ENCODE measurements around the gene ADGRL3. TPM values are rescaled to one million over a fixed set of nuclear protein-coding genes. Genes with fewer than 3 reads are reported as not detected.
"Not testable (repeated sequence)": the region's sequence is repeated elsewhere in the genome, so short reads cannot be mapped to it uniquely, and the experiment has no call there.

The ADGRL3 gene
- total RNA-seq, 1 donor: under 0.01 TPM

DNA sequence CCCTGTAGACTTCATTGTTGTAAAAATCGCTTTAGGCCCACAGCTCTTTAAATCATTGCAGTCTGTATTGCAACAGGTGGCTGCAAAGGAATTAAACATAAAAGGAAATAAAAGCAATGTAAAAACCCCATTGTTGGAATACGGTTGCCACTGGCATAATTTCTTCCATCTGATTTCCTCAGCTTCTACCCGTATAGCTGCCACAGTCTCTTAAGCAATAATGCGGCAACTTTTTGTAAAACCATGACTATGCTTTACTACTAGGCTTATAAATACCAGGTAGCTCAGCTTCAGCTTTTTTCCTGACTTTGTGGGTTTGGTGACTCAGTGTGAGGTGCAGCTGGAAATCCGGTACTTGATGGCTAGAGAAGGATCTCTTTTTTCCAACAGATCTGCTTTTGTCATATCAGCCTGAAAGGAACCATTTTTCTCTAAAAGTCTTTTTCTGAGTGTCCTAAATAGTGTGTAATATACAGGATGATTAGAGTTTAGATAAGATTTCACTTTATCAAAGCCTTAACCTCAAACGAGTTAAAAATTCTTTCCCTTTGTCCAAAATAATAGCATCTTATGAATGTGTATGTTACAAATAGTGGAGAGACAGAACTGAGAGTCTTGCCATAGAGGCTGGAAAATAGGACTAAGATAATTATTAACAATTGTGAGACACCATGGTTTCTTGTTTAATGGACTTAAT is 268.0 kb downstream of the ADGRL3 start:
- no peaks in the 10 kb centered on the region for H3K4me1 ChIP-seq (ENCODE audit: insufficient read depth, low read length)
- no peaks in the 10 kb centered on the region for H3K9me3 ChIP-seq (ENCODE audit: low read depth, low read length)
- no peak overlapping the region for H3K4me3 ChIP-seq (ENCODE audit: low read length)
- H3K27me3 ChIP-seq (ENCODE audit: insufficient read depth, low read length): no peaks in the 10 kb centered on the region

- Histone ChIP-seq H3K4me3 (ENCODE audit: low read length) (no peak overlapping the region), H3K9me3 (ENCODE audit: low read depth, low read length) (no peaks in the 10 kb centered on the region), H3K27me3 (ENCODE audit: insufficient read depth, low read length) (no peaks in the 10 kb centered on the region), H3K4me1 (ENCODE audit: insufficient read depth, low read length) (no peaks in the 10 kb centered on the region)
These were observed 273.2 kb downstream of the ADGRL3 start for GRCh38 chr4:61473306-61473705.

- Histone ChIP-seq H3K4me3 (ENCODE audit: low read length) (no peak overlapping the region), H3K27me3 (ENCODE audit: insufficient read depth, low read length) (no peaks in the 10 kb centered on the region), H3K9me3 (ENCODE audit: low read depth, low read length) (no peaks in the 10 kb centered on the region), H3K4me1 (ENCODE audit: insufficient read depth, low read length) (no peaks in the 10 kb centered on the region)
These were observed 278.2 kb downstream of the ADGRL3 start for GRCh38 chr4:61478340-61478739.

GRCh38 chr4:61485056-61485455 is 284.9 kb downstream of the ADGRL3 start:
- Histone ChIP-seq H3K27me3 (ENCODE audit: insufficient read depth, low read length) (no peaks in the 10 kb centered on the region), H3K4me1 (ENCODE audit: insufficient read depth, low read length) (no peaks in the 10 kb centered on the region), H3K9me3 (ENCODE audit: low read depth, low read length) (no peaks in the 10 kb centered on the region), H3K4me3 (ENCODE audit: low read length) (no peak overlapping the region)

DNA sequence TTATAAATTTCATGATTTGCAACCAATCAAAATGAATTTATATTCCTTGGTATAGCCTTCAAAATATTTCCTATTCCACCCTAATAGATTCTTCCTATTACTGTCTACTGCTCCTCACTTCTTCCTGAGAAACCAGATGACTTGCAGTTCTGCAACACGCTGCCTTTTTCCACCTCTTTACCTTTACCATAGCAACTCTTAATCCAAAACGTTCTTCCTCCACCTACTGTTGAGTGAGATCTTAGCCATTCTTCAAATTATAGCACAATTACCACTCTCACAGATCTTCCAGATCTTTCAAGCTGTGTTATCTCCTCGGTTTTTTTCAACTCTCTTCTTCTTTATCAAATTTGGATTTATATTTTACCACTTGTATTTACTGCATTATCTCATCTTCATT is 289.8 kb downstream of the ADGRL3 start:
- Histone ChIP-seq H3K4me3 (ENCODE audit: low read length) (no peak overlapping the region), H3K4me1 (ENCODE audit: insufficient read depth, low read length) (no peaks in the 10 kb centered on the region), H3K27me3 (ENCODE audit: insufficient read depth, low read length) (no peaks in the 10 kb centered on the region), H3K9me3 (ENCODE audit: low read depth, low read length) (no peaks in the 10 kb centered on the region)

GRCh38 chr4:61493041-61493440 is 292.9 kb downstream of the ADGRL3 start:
- Histone ChIP-seq H3K4me1 (ENCODE audit: insufficient read depth, low read length) (no peaks in the 10 kb centered on the region), H3K4me3 (ENCODE audit: low read length) (no peak overlapping the region), H3K9me3 (ENCODE audit: low read depth, low read length) (no peaks in the 10 kb centered on the region), H3K27me3 (ENCODE audit: insufficient read depth, low read length) (no peaks in the 10 kb centered on the region)

DNA sequence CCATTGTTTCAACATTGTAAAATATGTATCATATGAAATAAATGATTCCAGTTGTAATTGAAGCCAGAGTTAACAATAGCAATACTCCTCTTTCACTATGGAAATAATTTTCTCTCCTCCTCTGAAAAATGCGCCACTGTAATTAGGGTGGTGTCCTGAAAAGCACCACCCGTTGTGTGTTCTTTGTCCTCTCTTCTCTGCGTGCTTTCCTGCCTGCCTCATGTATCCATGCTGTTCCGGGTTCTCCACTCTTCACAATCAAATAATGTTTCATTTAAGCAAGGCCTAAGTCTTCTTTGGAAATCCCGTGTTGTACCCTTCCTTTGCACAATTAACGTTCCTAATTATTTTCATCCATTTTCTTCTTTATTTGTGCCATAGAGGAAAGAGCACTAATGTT is 293.3 kb downstream of the ADGRL3 start:
- H3K9me3 ChIP-seq (ENCODE audit: low read depth, low read length): no peaks in the 10 kb centered on the region
- H3K4me3 ChIP-seq (ENCODE audit: low read length): no peak overlapping the region
- no peaks in the 10 kb centered on the region for H3K27me3 ChIP-seq (ENCODE audit: insufficient read depth, low read length)
- no peaks in the 10 kb centered on the region for H3K4me1 ChIP-seq (ENCODE audit: insufficient read depth, low read length)

DNA sequence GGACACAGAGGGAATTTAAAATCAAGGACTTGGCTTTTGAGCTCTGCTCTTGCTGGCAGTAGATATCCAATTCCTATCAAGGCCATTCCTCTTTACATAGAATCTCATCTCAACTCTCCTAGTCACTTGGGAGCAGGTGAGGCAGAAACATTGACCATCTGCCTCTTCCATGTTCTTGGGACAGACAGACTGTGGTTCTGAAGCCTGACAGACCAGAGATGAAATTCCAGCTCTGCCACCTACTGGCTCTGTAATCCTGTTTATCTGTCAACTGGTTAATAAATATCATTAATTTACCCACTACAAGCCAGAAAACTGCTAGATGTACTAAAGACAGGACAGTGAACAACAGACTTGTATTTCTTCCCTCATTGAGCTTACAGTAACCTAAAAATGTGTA is 300.8 kb downstream of the ADGRL3 start:
- no peak overlapping the region for H3K4me3 ChIP-seq (ENCODE audit: low read length)
- H3K9me3 ChIP-seq (ENCODE audit: low read depth, low read length): no peaks in the 10 kb centered on the region
- no peaks in the 10 kb centered on the region for H3K27me3 ChIP-seq (ENCODE audit: insufficient read depth, low read length)
- no peaks in the 10 kb centered on the region for H3K4me1 ChIP-seq (ENCODE audit: insufficient read depth, low read length)

- Histone ChIP-seq H3K9me3 (ENCODE audit: low read depth, low read length) (no peaks in the 10 kb centered on the region), H3K27me3 (ENCODE audit: insufficient read depth, low read length) (no peaks in the 10 kb centered on the region), H3K4me3 (ENCODE audit: low read length) (no peak overlapping the region)
These were observed 301.7 kb downstream of the ADGRL3 start for GRCh38 chr4:61501812-61502211.

DNA sequence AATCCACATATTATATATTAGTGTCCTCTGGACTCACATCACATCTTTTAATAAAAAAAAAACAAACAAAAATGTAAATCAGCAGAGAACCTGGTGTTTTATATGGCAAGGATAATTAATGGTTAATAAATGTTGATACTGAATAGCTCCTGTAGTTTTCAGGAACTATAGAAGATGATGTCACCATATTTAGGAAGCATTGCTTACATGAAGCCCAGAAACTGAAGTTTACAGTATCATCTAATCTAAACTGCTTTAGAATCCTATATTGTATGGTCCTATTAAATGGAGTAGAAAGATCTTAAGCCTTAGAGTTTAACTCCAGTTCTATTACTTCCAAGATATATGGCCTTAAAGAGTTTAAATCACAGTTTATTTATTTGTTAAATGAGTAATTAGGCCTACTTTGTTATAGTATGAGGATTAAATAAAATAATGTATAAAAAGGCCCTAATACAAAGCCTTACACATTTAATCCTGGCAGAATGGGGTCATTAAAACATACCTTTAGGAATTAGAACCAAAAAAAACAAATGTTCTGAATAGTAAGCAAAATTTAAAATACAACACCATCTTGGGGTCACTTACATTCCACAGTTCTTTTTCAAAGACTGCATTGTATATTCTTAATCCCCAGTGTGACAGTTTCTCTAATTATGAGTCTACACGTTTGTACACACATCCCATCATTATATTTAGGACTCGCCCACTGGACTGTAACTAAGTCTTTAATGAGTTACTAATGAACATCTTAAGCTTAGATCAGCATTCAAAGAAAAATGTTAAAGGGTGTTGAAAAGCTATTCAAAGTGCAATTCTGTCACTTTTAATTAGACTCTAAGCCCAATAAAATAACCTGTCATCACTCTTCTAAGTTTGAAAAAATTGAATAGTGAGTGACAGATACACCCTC is 305.9 kb downstream of the ADGRL3 start:
- Histone ChIP-seq H3K4me1 (ENCODE audit: insufficient read depth, low read length) (no peaks in the 10 kb centered on the region), H3K9me3 (ENCODE audit: low read depth, low read length) (no peaks in the 10 kb centered on the region), H3K27me3 (ENCODE audit: insufficient read depth, low read length) (no peaks in the 10 kb centered on the region), H3K4me3 (ENCODE audit: low read length) (no peak overlapping the region)

More at GRCh38 chr4:61501812-61502211, 301.7 kb downstream of the ADGRL3 start:
- H3K4me1 ChIP-seq (ENCODE audit: insufficient read depth, low read length): no peaks in the 10 kb centered on the region

DNA sequence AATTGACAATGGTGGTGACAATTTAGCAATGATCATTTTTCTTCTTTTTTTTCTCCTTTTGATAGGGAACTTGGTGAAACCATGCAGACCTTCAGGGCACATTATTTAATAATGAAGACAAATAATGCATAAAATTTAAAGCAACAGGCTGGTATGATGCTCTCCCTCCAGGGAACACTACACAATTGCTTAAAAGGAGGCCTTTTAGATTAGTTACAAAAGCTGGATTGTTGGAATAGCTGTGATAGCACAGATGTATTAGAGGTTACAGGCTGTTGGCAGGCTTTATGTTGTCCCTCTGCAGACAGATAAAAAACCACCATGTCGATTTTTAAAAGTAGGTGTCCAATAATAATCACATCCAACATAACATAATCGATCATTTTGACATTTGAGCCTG is 307.0 kb downstream of the ADGRL3 start:
- Histone ChIP-seq H3K4me1 (ENCODE audit: insufficient read depth, low read length) (no peaks in the 10 kb centered on the region), H3K27me3 (ENCODE audit: insufficient read depth, low read length) (no peaks in the 10 kb centered on the region), H3K4me3 (ENCODE audit: low read length) (no peak overlapping the region), H3K9me3 (ENCODE audit: low read depth, low read length) (no peaks in the 10 kb centered on the region)

- H3K9me3 ChIP-seq (ENCODE audit: low read depth, low read length); H3K4me3 ChIP-seq (ENCODE audit: low read length); H3K27me3 ChIP-seq (ENCODE audit: insufficient read depth, low read length); H3K4me1 ChIP-seq (ENCODE audit: insufficient read depth, low read length): not testable (repeated sequence)
These were observed 309.7 kb downstream of the ADGRL3 start for GRCh38 chr4:61509721-61510241.

GRCh38 chr4:61511716-61512488 is 311.8 kb downstream of the ADGRL3 start:
- Histone ChIP-seq H3K9me3 (ENCODE audit: low read depth, low read length) (no peaks in the 10 kb centered on the region), H3K4me3 (ENCODE audit: low read length) (no peak overlapping the region), H3K27me3 (ENCODE audit: insufficient read depth, low read length) (no peaks in the 10 kb centered on the region), H3K4me1 (ENCODE audit: insufficient read depth, low read length) (no peaks in the 10 kb centered on the region)

- no peaks in the 10 kb centered on the region for H3K9me3 ChIP-seq (ENCODE audit: low read depth, low read length)
- H3K4me1 ChIP-seq (ENCODE audit: insufficient read depth, low read length): no peaks in the 10 kb centered on the region
- no peaks in the 10 kb centered on the region for H3K27me3 ChIP-seq (ENCODE audit: insufficient read depth, low read length)
- H3K4me3 ChIP-seq (ENCODE audit: low read length): no peak overlapping the region
These were observed 314.9 kb downstream of the ADGRL3 start for GRCh38 chr4:61514991-61515390.

DNA sequence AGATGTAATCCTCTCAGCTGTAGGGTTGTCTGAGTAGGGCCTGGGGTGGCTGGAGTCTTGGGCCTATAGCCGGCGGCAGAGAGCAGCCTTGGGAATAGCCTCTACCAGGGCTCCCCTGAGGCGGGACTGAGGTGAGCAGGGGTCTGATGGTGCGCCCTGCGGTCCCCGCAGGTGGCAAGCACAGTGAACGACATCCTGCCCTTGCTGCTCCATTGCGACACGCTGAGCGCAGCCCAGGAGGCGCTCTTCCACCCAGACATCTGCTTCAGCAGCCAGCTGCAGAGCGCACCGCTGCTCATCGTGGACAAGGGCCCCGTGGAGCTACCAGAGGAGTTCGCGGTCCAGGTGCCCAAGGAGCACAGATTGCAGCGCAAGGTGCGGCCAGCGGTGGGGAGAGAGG is 317.0 kb downstream of the ADGRL3 start:
- Histone ChIP-seq H3K27me3 (ENCODE audit: insufficient read depth, low read length) (no peaks in the 10 kb centered on the region), H3K4me1 (ENCODE audit: insufficient read depth, low read length) (no peaks in the 10 kb centered on the region), H3K9me3 (ENCODE audit: low read depth, low read length) (no peaks in the 10 kb centered on the region), H3K4me3 (ENCODE audit: low read length) (no peak overlapping the region)
